Smooth muscle cell (in vitro differentiated cells): Measurements from ENCODE around the gene ALG6. TPM values are rescaled to one million over a fixed set of nuclear protein-coding genes. Genes with fewer than 3 reads are reported as not detected.
"Not testable (repeated sequence)": the region's sequence is repeated elsewhere in the genome, so short reads cannot be mapped to it uniquely, and the experiment has no call there.

Experiments
- DNase-seq: peaks from one replicate; lab custom pipeline; 2025; ENCODE audit not compliant: unreplicated experiment; lab: John Stamatoyannopoulos, UW
- H2AFZ ChIP-seq: fragments of 200-600 bp; sonication (generic); 2 replicates; pipeline ENCODE4 v1.6.0; 2016; ENCODE audit warnings: antibody characterized with exemption, low read depth, mild to moderate bottlenecking
- H3F3A ChIP-seq: fragments of 200-600 bp; sonication (generic); 2 replicates; pipeline ENCODE4 v1.6.0; 2017; ENCODE audit warnings: antibody characterized with exemption, low read depth
- H3K27ac ChIP-seq: fragments of 200-600 bp; sonication (generic); 2 replicates; pipeline ENCODE4 v1.5.1; 2016; ENCODE audit warnings: low read depth, mild to moderate bottlenecking
- H3K27me3 ChIP-seq: fragments of 200-600 bp; sonication (generic); 2 replicates; pipeline ENCODE4 v1.6.1; 2016; ENCODE audit warnings: low read depth, mild to moderate bottlenecking
- H3K36me3 ChIP-seq: fragments of 200-600 bp; sonication (generic); 2 replicates; pipeline ENCODE4 v1.5.1; 2016; ENCODE audit warnings: low read depth
- H3K4me1 ChIP-seq: fragments of 200-600 bp; sonication (generic); 2 replicates; pipeline ENCODE4 v1.5.1; 2016; ENCODE audit warnings: low read depth
- H3K4me2 ChIP-seq: fragments of 200-600 bp; sonication (generic); 2 replicates; pipeline ENCODE4 v1.6.0; 2016; ENCODE audit warnings: mild to moderate bottlenecking
- H3K4me3 ChIP-seq: fragments of 200-600 bp; sonication (generic); 2 replicates; pipeline ENCODE4 v1.5.1; 2016; ENCODE audit warnings: mild to moderate bottlenecking
- H3K79me2 ChIP-seq: fragments of 200-600 bp; sonication (generic); 2 replicates; pipeline ENCODE4 v1.6.0; 2016; ENCODE audit warnings: low read depth, mild to moderate bottlenecking
- H3K9ac ChIP-seq: fragments of 200-600 bp; sonication (generic); 2 replicates; pipeline ENCODE4 v1.6.0; 2016; ENCODE audit warnings: low read depth
- H3K9me3 ChIP-seq: fragments of 200-600 bp; sonication (generic); replicated peaks from 2 replicates; pipeline ENCODE4 v1.5.1; 2016; ENCODE audit warnings: low read depth
- H4K20me1 ChIP-seq: fragments of 200-600 bp; sonication (generic); 2 replicates; pipeline ENCODE4 v1.6.0; 2016; ENCODE audit warnings: low read depth
- WGBS: methylation state at CpG from one replicate; pipeline ENCODE4 v1.1.7; 2016; ENCODE audit warnings: low lambda C conversion rate; 5-methylcytosine and 5-hydroxymethylcytosine counted together
- polyA plus RNA-seq: library from polyadenylated mRNA; unstranded; fragments of >200 nt; fragmentation: Nextera tagmentation; extraction: Ambion mirVana; gene quantifications from 2 replicates; pipeline ENCODE4 v1.2.1, GENCODE V29; 2016
- total RNA-seq: library from RNA; depleted of rRNA; stranded (reverse); fragments of >200 nt; gene quantifications from 2 replicates; pipeline ENCODE4 v1.2.3, GENCODE V29; 2014
- TF ChIP-seq, protein P1 (sequence below): fragments of 200-600 bp; sonication (generic); IDR thresholded peaks from 2 replicates; pipeline ENCODE4 v1.5.1; 2017; ENCODE audit warnings: borderline replicate concordance, mild to moderate bottlenecking, antibody characterized with exemption; ENCODE audit not compliant: insufficient read depth, poor library complexity, severe bottlenecking

Gene ALG6
- total and polyA plus RNA-seq, 2 experiments from 2014 or later = 11.9 to 20.6 TPM

DNA sequence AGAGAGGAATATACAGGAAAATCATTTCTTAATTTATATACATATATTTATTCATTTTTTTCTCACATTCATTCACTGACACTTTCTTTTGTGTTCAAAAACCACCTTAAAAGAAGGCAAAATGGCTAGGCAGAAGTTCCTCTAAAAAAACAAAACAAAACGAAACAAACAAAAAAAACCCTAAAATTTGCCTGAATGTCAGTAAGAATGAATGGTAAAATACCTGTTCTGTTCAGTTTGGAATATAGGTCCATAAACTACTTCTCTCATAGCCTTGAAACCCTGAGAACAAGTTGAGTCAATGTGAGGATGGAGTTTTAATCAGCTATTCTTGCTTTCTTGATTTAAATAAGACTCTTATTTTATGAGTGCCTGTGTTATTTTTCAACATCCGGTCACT is 14.7 kb upstream of the ALG6 start:
- H3K4me1 ChIP-seq = peaks cover 20% of the 10 kb centered on the region
- H3F3A ChIP-seq = no peaks in the 10 kb centered on the region
- TF ChIP-seq, protein P1, sequence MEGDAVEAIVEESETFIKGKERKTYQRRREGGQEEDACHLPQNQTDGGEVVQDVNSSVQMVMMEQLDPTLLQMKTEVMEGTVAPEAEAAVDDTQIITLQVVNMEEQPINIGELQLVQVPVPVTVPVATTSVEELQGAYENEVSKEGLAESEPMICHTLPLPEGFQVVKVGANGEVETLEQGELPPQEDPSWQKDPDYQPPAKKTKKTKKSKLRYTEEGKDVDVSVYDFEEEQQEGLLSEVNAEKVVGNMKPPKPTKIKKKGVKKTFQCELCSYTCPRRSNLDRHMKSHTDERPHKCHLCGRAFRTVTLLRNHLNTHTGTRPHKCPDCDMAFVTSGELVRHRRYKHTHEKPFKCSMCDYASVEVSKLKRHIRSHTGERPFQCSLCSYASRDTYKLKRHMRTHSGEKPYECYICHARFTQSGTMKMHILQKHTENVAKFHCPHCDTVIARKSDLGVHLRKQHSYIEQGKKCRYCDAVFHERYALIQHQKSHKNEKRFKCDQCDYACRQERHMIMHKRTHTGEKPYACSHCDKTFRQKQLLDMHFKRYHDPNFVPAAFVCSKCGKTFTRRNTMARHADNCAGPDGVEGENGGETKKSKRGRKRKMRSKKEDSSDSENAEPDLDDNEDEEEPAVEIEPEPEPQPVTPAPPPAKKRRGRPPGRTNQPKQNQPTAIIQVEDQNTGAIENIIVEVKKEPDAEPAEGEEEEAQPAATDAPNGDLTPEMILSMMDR = no peak
- H4K20me1 ChIP-seq = no peaks in the 10 kb centered on the region
- H3K9ac ChIP-seq = no peak overlapping the region
- H3K27me3 ChIP-seq = peaks cover 43% of the 10 kb centered on the region
- H3K36me3 ChIP-seq = no peaks in the 10 kb centered on the region
- no peaks in the 10 kb centered on the region for H3K79me2 ChIP-seq
- H3K27ac ChIP-seq = no peak overlapping the region
- WGBS = 76% methylated on average over 2 of the region's 2 CpGs
- no peak overlapping the region for H3K4me2 ChIP-seq
- H2AFZ ChIP-seq = no peak overlapping the region
- H3K9me3 ChIP-seq = no peaks in the 10 kb centered on the region
- DNase-seq = no peak
- no peak overlapping the region for H3K4me3 ChIP-seq

DNA sequence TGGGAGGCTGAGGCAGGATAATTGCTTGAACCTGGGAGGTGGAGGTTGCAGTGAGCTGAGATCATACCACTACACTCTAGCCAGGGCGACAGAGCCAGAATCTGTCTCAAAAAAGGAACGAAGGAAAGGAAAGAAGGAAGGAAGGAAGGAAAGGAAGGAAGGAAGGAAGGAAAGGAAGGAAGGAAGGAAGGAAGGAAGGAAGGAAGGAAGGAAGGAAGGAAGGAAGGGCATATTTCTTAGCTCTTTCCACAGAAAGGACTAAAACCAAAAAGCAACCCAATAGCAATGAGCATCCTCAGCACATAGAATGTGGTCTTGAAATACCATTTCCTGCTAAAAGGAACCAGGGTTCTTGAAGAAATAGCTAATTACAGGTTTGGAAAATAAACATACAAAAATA is 11.2 kb upstream of the ALG6 start:
- H3K9me3 ChIP-seq, H3K27ac ChIP-seq, H3K4me2 ChIP-seq, H3K9ac ChIP-seq, H4K20me1 ChIP-seq, H3F3A ChIP-seq, H3K36me3 ChIP-seq, H3K79me2 ChIP-seq, H3K4me3 ChIP-seq, DNase-seq, H2AFZ ChIP-seq: not testable (repeated sequence)
- WGBS = 100% methylated on average over 1 of the region's 2 CpGs
- H3K27me3 ChIP-seq = peaks cover 37% of the 10 kb centered on the region
- H3K4me1 ChIP-seq = peaks cover 20% of the 10 kb centered on the region

DNA sequence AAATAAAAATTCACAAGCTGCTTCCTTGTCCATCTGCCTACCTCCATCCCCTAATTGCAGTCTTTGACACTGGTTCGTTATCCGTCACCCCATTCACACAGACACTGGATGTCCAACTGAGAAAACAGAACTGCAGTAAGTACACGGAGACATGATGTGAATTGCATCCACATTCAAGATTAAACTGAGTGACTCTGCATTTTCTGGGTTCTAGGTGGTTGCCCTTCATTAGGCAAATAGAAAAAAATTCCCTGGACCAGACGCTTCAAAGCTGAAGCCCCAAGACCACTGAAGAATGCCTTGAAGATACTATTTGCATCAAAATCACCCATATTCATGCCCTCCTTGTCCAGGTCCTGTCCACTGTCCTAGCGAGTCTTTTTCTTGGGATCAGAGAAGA is 7.9 kb upstream of the ALG6 start:
- 87% methylated on average over 5 of the region's 5 CpGs for WGBS
- TF ChIP-seq, protein P1 = no peak
- H3K9ac ChIP-seq = no peak overlapping the region

DNA sequence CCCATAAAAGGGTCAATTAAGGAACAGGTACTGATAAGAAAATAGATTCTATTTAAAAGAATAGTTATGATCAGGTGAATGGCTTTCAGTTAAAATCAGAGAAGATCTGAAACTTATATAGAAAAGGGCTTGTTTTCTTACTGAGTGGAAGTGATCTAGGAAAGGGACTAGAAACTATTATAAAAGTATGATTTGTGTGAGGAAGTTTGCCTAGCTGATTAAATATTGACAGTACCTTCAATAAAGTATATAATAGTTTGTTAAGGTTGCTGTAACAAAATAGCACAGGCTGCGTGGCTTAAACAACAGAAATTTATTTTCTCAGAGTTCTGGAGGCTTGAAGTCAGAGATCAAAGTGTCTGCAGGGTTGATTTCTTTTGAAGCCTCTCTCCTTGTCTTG is 5.4 kb upstream of the ALG6 start:
- 83% methylated on average over 1 of the region's 1 CpG for WGBS

More for the DNA sequence above, 7.9 kb upstream of the ALG6 start:
- no peaks in the 10 kb centered on the region for H4K20me1 ChIP-seq
- no peak overlapping the region for H3K4me3 ChIP-seq
- H3K9me3 ChIP-seq = no peaks in the 10 kb centered on the region
- no peaks in the 10 kb centered on the region for H3K79me2 ChIP-seq
- H3F3A ChIP-seq = no peaks in the 10 kb centered on the region
- no peak overlapping the region for H2AFZ ChIP-seq
- peaks cover 11% of the 10 kb centered on the region for H3K27me3 ChIP-seq
- H3K4me1 ChIP-seq = no peaks in the 10 kb centered on the region
- no peak for DNase-seq
- no peaks in the 10 kb centered on the region for H3K36me3 ChIP-seq
- H3K4me2 ChIP-seq = no peak overlapping the region
- H3K27ac ChIP-seq = no peak overlapping the region

More for the DNA sequence above, 5.4 kb upstream of the ALG6 start:
- no peak for DNase-seq
- Histone ChIP-seq H3K27me3 (peaks cover 4% of the 10 kb centered on the region), H3K9ac (no peak overlapping the region), H3K79me2 (no peaks in the 10 kb centered on the region), H3K4me2 (no peak overlapping the region), H3K4me3 (no peak overlapping the region), H3F3A (no peaks in the 10 kb centered on the region), H3K36me3 (no peaks in the 10 kb centered on the region), H3K9me3 (no peaks in the 10 kb centered on the region), H3K4me1 (no peaks in the 10 kb centered on the region), H4K20me1 (no peaks in the 10 kb centered on the region), H2AFZ (no peak overlapping the region), H3K27ac (no peak overlapping the region)
- TF ChIP-seq, protein P1 = no peak
